HepG2 (cell line): ENCODE data around the gene GPD1. TPM values are rescaled to one million over a fixed set of nuclear protein-coding genes. Genes with fewer than 3 reads are reported as not detected.

ENCODE experiments used
- E2F2 ChIP-seq: sonication (generic); formaldehyde crosslinking; IDR thresholded peaks from 2 replicates; pipeline ENCODE4 v1.4.0; 2020; ENCODE audit warnings: missing genetic modification reagents, borderline replicate concordance
- HMGXB3 ChIP-seq: sonication (generic); formaldehyde crosslinking; IDR thresholded peaks from 2 replicates; pipeline ENCODE4 v1.4.0; 2020; ENCODE audit warnings: missing genetic modification reagents, borderline replicate concordance
- HNF4A ChIP-seq: sonication (generic); formaldehyde crosslinking; IDR thresholded peaks from 2 replicates; pipeline ENCODE4 v1.4.0; 2020; ENCODE audit warnings: missing genetic modification reagents
- SALL1 ChIP-seq: sonication (generic); formaldehyde crosslinking; IDR thresholded peaks from 2 replicates; pipeline ENCODE4 v1.8.0; 2022; ENCODE audit warnings: mild to moderate bottlenecking, missing genetic modification reagents
- THRA ChIP-seq: sonication (generic); formaldehyde crosslinking; IDR thresholded peaks from 2 replicates; pipeline ENCODE4 v1.4.0; 2020; ENCODE audit warnings: missing genetic modification reagents, borderline replicate concordance
- ZNF136 ChIP-seq: sonication (generic); formaldehyde crosslinking; IDR thresholded peaks from 2 replicates; pipeline ENCODE4 v1.8.1; 2022; ENCODE audit warnings: low read depth, mild to moderate bottlenecking, moderate library complexity, missing genetic modification reagents
- ZNF292 ChIP-seq: sonication (generic); formaldehyde crosslinking; IDR thresholded peaks from 2 replicates; pipeline ENCODE4 v1.8.1; 2022; ENCODE audit warnings: mild to moderate bottlenecking, low read depth, missing genetic modification reagents, borderline replicate concordance
- ZNF512B ChIP-seq: sonication (generic); formaldehyde crosslinking; IDR thresholded peaks from 2 replicates; pipeline ENCODE4 v1.5.1; 2020; ENCODE audit warnings: missing genetic modification reagents, mild to moderate bottlenecking, borderline replicate concordance
- ZNF574 ChIP-seq: sonication (generic); formaldehyde crosslinking; IDR thresholded peaks from 2 replicates; pipeline ENCODE4 v1.4.0; 2020; ENCODE audit warnings: missing genetic modification reagents
- ZNF670 ChIP-seq: sonication (generic); formaldehyde crosslinking; IDR thresholded peaks from 2 replicates; pipeline ENCODE4 v1.8.0; 2022; ENCODE audit warnings: mild to moderate bottlenecking, missing genetic modification reagents, borderline replicate concordance
- ZNF780A ChIP-seq: sonication (generic); formaldehyde crosslinking; IDR thresholded peaks from 2 replicates; pipeline ENCODE4 v1.8.0; 2022; ENCODE audit warnings: mild to moderate bottlenecking, missing genetic modification reagents, moderate library complexity
- ZNF841 ChIP-seq: sonication (generic); formaldehyde crosslinking; IDR thresholded peaks from 2 replicates; pipeline ENCODE4 v1.8.1; 2023; ENCODE audit warnings: missing genetic modification reagents, borderline replicate concordance
- polyA plus RNA-seq, 8 experiments: library from polyadenylated mRNA; depleted of rRNA in 3 of 8; stranded (reverse) in 7 of 8; unstranded in 1 of 8; fragments of >200 nt; fragmentation: Illumina TruSeq in 4 of 8; extraction: Trizol in 4 of 8; gene quantifications; 2 replicates each; pipeline versions ENCODE4 v1.2.1 to v1.2.3, GENCODE V29; 2011 to 2016; ENCODE audit warnings: low read depth in 4 of 8, missing spikeins in 1 of 8, mixed read lengths in 1 of 8; ENCODE audit not compliant: insufficient read depth in 1 of 8
- total RNA-seq, 5 experiments: library from RNA; depleted of rRNA; stranded (reverse); fragments of >200 nt; fragmentation: Illumina TruSeq; extraction: Trizol; gene quantifications; 2 replicates each; pipeline ENCODE4 v1.2.3, GENCODE V29; 2016; ENCODE audit warnings: low read depth in 1 of 5

The GPD1 gene
- total and polyA plus RNA-seq, 2 of the 13 experiments (the other 11 are each of a cell fraction or from before 2014, with no cell fraction given): 3.7 to 30.6 TPM

- TF ChIP-seq HMGXB3 (CRISPR knock-in tag) (peak; percentile 36; the same call in 1 of the 2 replicates), SALL1 (peak; percentile 70; the same call in 1 of the 2 replicates), ZNF841 (CRISPR knock-in tag) (no peak), HNF4A (CRISPR knock-in tag) (peak; percentile 92), ZNF136 (CRISPR knock-in tag) (no peak), ZNF780A (CRISPR knock-in tag) (no peak), ZNF670 (CRISPR knock-in tag) (0 out of 2 replicates have a peak, but pooled peaks have one; percentile 7), ZNF512B (CRISPR knock-in tag) (no peak), ZNF574 (CRISPR knock-in tag) (peak; percentile 74), E2F2 (CRISPR knock-in tag) (no peak), THRA (CRISPR knock-in tag) (0 out of 2 replicates have a peak, but pooled peaks have one; percentile 19), ZNF292 (peak; percentile 50; the same call in 1 of the 2 replicates)
Measured at GRCh38 chr12:50102646-50103309, 1.0 kb upstream of the GPD1 start (continued).
